ENCODE data around the gene CLBA1. TPM values are rescaled to one million over a fixed set of nuclear protein-coding genes. Genes with fewer than 3 reads are reported as not detected.

CLBA1 gene
- total RNA-seq, 1 donor from 2014 or later = 10.5 TPM

DNA sequence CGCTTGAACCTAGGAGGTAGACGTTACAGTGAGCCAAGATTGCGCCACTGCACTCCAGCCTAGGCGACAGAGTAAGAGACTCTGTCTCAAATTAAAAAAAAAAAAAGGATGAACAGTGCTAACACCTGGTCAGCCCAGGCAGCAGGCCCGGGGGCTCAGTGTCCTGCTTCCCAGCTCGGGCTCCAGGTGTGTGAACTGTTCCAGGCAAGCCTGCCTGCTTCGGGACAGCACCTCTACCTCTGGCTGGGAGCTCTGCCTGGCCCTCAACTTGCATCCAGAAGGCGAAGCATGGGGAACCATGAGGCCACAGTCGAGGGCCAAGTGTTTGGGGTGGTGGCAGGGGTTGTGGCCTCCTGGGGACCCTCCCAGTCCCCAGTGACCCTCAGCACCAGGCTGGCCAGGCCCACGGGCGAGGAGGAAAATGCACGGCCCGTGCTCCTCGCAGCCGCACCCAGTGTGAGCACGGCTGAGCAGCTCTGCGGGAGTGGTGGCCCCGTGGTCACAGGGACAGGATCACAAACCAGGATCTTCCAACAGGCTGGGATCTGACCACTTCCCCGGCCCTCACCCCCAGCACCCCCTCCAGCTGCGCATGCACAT is 19.8 kb downstream of the CLBA1 start:
- Histone ChIP-seq H3K27me3 (ENCODE audit: low read depth) (no peaks in the 10 kb centered on the region), H3K4me1 (no peaks in the 10 kb centered on the region), H3K36me3 (peaks cover 26% of the 10 kb centered on the region), H3K27ac (no peak overlapping the region), H3K9me3 (no peaks in the 10 kb centered on the region), H3K4me3 (no peak overlapping the region)
- DNase-seq (no peak), ATAC-seq (peak in 1 of 2 donors; percentile 18)
- intact Hi-C loops (cut with DNase I) = no loop called here
- no peak for TF ChIP-seq CTCF (IDR thresholded peaks at IDR 0.05)

DNA sequence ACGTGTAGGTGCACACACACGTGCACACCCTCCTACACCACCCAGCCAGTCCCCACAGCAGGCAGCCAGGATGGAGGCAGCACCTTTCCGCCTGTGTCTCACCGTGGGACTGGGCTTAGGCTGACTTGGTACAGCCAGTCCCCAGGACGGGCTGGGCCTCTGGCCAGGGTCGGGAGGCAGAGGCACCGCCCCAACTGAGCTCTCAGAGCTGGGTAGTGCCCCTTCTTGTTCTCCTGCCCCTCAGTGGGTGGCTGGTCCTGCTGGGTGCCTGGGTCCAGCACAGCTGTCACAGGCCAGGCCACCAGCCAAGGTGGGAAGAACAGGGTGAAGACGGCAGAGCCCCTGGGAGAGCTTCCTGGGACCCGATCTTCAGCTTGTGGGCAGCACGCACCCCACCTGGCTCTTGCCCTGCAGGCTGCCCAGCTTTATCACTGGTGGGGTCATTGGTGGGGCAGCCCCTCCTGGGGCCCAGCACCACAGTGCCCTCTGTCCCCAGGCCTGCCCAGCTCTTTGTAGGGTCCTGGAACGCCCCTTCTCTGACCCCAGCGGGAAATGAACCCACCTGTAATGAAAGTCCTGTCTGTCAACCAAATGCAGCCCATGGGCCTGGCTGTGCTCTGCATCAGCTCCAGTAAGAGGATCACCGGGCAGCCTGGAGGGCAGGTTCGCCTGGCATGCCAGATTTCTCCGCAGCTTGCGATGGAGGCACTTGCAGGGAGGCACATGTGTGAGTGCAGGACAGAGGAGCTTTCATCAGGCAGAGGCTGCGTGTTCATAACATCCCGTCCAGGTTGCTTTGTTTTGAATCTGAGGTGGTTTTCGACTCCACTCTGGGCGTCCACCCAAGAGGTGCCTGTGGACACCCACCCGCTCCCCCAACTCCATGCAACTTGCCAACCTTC is 20.6 kb downstream of the CLBA1 start:
- Histone ChIP-seq H3K4me3 (no peak overlapping the region), H3K36me3 (peaks cover 33% of the 10 kb centered on the region)

GRCh38 chr14:105006831-105007592 is 21.4 kb downstream of the CLBA1 start:
- Histone ChIP-seq H3K9me3 (no peaks in the 10 kb centered on the region), H3K4me3 (no peak overlapping the region), H3K36me3 (peaks cover 37% of the 10 kb centered on the region), H3K4me1 (no peaks in the 10 kb centered on the region), H3K27me3 (ENCODE audit: low read depth) (no peaks in the 10 kb centered on the region), H3K27ac (no peak overlapping the region)
- no peak for TF ChIP-seq CTCF (IDR thresholded peaks at IDR 0.05)
- intact Hi-C loops (cut with DNase I) = no loop called here
- no peak for DNase-seq
- peak in 1 of 2 donors; percentile 16 for ATAC-seq

More for the DNA sequence above, 20.6 kb downstream of the CLBA1 start:
- TF ChIP-seq CTCF (IDR thresholded peaks at IDR 0.05) = no peak
- Histone ChIP-seq H3K27ac (no peak overlapping the region), H3K27me3 (ENCODE audit: low read depth) (no peaks in the 10 kb centered on the region), H3K4me1 (no peaks in the 10 kb centered on the region), H3K9me3 (no peaks in the 10 kb centered on the region)
- no peak for DNase-seq
- intact Hi-C loops (cut with DNase I) = no loop called here
- peak; percentile 15 to 31 for ATAC-seq

- no peak for TF ChIP-seq CTCF (IDR thresholded peaks at IDR 0.05)
- peaks cover 37% of the 10 kb centered on the region for H3K36me3 ChIP-seq
- H3K27ac ChIP-seq = no peak overlapping the region
- no peaks in the 10 kb centered on the region for H3K9me3 ChIP-seq
- DNase-seq = no peak
- intact Hi-C loops (cut with DNase I) = no loop called here
- no peaks in the 10 kb centered on the region for H3K4me1 ChIP-seq
- H3K27me3 ChIP-seq (ENCODE audit: low read depth) = no peaks in the 10 kb centered on the region
- H3K4me3 ChIP-seq = no peak overlapping the region
- ATAC-seq = no peak
Observed at GRCh38 chr14:105007593-105008264, 22.1 kb downstream of the CLBA1 start.

DNA sequence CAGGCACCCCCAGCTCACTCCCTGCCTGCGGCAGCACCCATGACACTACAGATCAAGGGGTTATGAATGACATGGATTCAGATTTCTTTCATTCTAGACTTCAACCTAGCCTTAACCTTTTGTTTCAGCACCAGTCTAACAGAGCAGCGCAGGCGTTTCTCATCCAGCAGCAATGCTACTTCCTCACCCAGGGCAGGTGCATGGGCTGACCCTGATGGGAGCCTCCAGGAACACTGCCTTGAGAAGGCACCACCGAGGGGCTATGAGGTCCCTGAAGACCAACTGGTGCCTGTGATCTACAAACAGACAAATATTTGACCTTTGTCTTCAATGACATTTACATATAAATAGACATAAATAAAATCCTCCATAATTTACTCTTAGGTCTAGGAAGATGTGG is 24.5 kb downstream of the CLBA1 start:
- Histone ChIP-seq H3K4me1 (no peaks in the 10 kb centered on the region), H3K36me3 (peaks cover 37% of the 10 kb centered on the region), H3K27ac (no peak overlapping the region), H3K9me3 (no peaks in the 10 kb centered on the region), H3K27me3 (ENCODE audit: low read depth) (no peaks in the 10 kb centered on the region), H3K4me3 (no peak overlapping the region)
- intact Hi-C loops (cut with DNase I) = no loop called here
- TF ChIP-seq CTCF (IDR thresholded peaks at IDR 0.05) = no peak
- no peak for DNase-seq
- no peak for ATAC-seq
